Cardiac muscle cell (in vitro differentiated cells and primary cell): Measurements from ENCODE around the gene ACVR1. TPM values are rescaled to one million over a fixed set of nuclear protein-coding genes. Genes with fewer than 3 reads are reported as not detected.

Experiments
- DNase-seq, 2 donors: peaks; one replicate each; pipeline versions ENCODE4 v3.0.0 to v3.0.0-alpha.2; 2010 to 2017; ENCODE audit warnings: low read depth in 1 of 2, low spot score in 1 of 2
- H3K27ac ChIP-seq: fragments of 200-600 bp; sonication (generic); 2 replicates; pipeline ENCODE4 v1.5.1; 2016
- H3K27me3 ChIP-seq: fragments of 200-600 bp; sonication (generic); 2 replicates; pipeline ENCODE4 v1.6.0; 2016; ENCODE audit warnings: control low read depth
- H3K36me3 ChIP-seq: fragments of 200-600 bp; sonication (generic); 2 replicates; pipeline ENCODE4 v1.5.1; 2016; ENCODE audit warnings: control low read depth
- H3K4me1 ChIP-seq: fragments of 200-600 bp; sonication (generic); 2 replicates; pipeline ENCODE4 v1.8.1; 2017; ENCODE audit warnings: low read depth, mild to moderate bottlenecking, mixed run types
- H3K4me3 ChIP-seq: fragments of 200-600 bp; sonication (generic); 2 replicates; pipeline ENCODE4 v1.5.1; 2016; ENCODE audit warnings: mild to moderate bottlenecking
- H3K9me3 ChIP-seq: fragments of 200-600 bp; sonication (generic); 2 replicates; pipeline ENCODE4 v1.5.1; 2017; ENCODE audit warnings: low read depth, mild to moderate bottlenecking, control low read depth
- CTCF ChIP-seq: IDR thresholded peaks from 2 replicates; pipeline ENCODE4 v1.5.1; 2012; ENCODE audit warnings: low read depth, mild to moderate bottlenecking, low read length
- polyA plus RNA-seq: library from polyadenylated mRNA; unstranded; fragments of >200 nt; fragmentation: Nextera tagmentation; extraction: Ambion mirVana; gene quantifications from 2 replicates; pipeline ENCODE4 v1.2.1, GENCODE V29; 2016
- total RNA-seq: library from RNA; depleted of rRNA; stranded (reverse); fragments of >200 nt; gene quantifications from 2 replicates; pipeline ENCODE4 v1.2.3, GENCODE V29; 2016

ACVR1 gene
- total and polyA plus RNA-seq, 2 experiments from 2014 or later, result 7.5 to 12.9 TPM

- Histone ChIP-seq H3K4me3 (no peak overlapping the region), H3K9me3 (no peaks in the 10 kb centered on the region), H3K36me3 (no peaks in the 10 kb centered on the region), H3K4me1 (peaks cover 13% of the 10 kb centered on the region), H3K27me3 (no peaks in the 10 kb centered on the region), H3K27ac (no peak overlapping the region)
- no peak for TF ChIP-seq CTCF
- DNase-seq, result no peak
Observed at GRCh38 chr2:157805519-157805918, 70.6 kb downstream of the ACVR1 start.

GRCh38 chr2:157804355-157804754 lies 71.8 kb downstream of the ACVR1 start:
- Histone ChIP-seq H3K4me1 (peaks cover 13% of the 10 kb centered on the region), H3K4me3 (no peak overlapping the region), H3K27ac (no peak overlapping the region), H3K27me3 (no peaks in the 10 kb centered on the region), H3K9me3 (no peaks in the 10 kb centered on the region), H3K36me3 (no peaks in the 10 kb centered on the region)
- TF ChIP-seq CTCF, result no peak
- DNase-seq, result no peak

- no peak for DNase-seq
- H3K36me3 ChIP-seq, result no peaks in the 10 kb centered on the region
- no peak overlapping the region for H3K4me3 ChIP-seq
- no peaks in the 10 kb centered on the region for H3K27me3 ChIP-seq
- peaks cover 11% of the 10 kb centered on the region for H3K4me1 ChIP-seq
- no peak overlapping the region for H3K27ac ChIP-seq
- H3K9me3 ChIP-seq, result no peaks in the 10 kb centered on the region
- no peak for TF ChIP-seq CTCF
Observed at GRCh38 chr2:157803952-157804351, 72.2 kb downstream of the ACVR1 start.

GRCh38 chr2:157803476-157803875 lies 72.7 kb downstream of the ACVR1 start:
- no peak for DNase-seq
- no peak overlapping the region for H3K4me3 ChIP-seq
- no peak overlapping the region for H3K27ac ChIP-seq
- no peaks in the 10 kb centered on the region for H3K36me3 ChIP-seq
- TF ChIP-seq CTCF, result no peak
- H3K4me1 ChIP-seq, result peaks cover 9% of the 10 kb centered on the region
- H3K27me3 ChIP-seq, result no peaks in the 10 kb centered on the region
- H3K9me3 ChIP-seq, result no peaks in the 10 kb centered on the region

GRCh38 chr2:157800838-157801495 lies 75.2 kb downstream of the ACVR1 start:
- no peaks in the 10 kb centered on the region for H3K27me3 ChIP-seq
- no peaks in the 10 kb centered on the region for H3K36me3 ChIP-seq
- TF ChIP-seq CTCF, result no peak
- no peak overlapping the region for H3K4me3 ChIP-seq
- DNase-seq, result no peak
- no peak overlapping the region for H3K27ac ChIP-seq
- H3K4me1 ChIP-seq, result peaks cover 9% of the 10 kb centered on the region
- no peaks in the 10 kb centered on the region for H3K9me3 ChIP-seq
